KMS-11 (cell line): ENCODE data around the gene GABBR2.

ENCODE experiments used
- H2AFZ ChIP-seq: fragments of 200-600 bp; sonication (generic); 2 replicates; pipeline ENCODE4 v1.6.1; 2016; ENCODE audit warnings: antibody characterized with exemption, mixed run types, low read depth
- H3K27ac ChIP-seq: fragments of 200-600 bp; sonication (generic); 2 replicates; pipeline ENCODE4 v1.6.1; 2016; ENCODE audit warnings: mild to moderate bottlenecking, mixed run types
- H3K27me3 ChIP-seq: fragments of 200-600 bp; sonication (generic); 2 replicates; pipeline ENCODE4 v1.6.1; 2017; ENCODE audit warnings: mild to moderate bottlenecking, low read depth, mixed run types, moderate library complexity; ENCODE audit not compliant: insufficient read depth
- H3K36me3 ChIP-seq: fragments of 200-600 bp; sonication (generic); 2 replicates; pipeline ENCODE4 v1.6.1; 2017; ENCODE audit warnings: mild to moderate bottlenecking, mixed run types; ENCODE audit not compliant: insufficient read depth
- H3K4me1 ChIP-seq: fragments of 200-600 bp; sonication (generic); 2 replicates; pipeline ENCODE4 v1.6.1; 2016; ENCODE audit warnings: mild to moderate bottlenecking, low read depth, mixed run types; ENCODE audit not compliant: poor library complexity, severe bottlenecking
- H3K4me2 ChIP-seq: fragments of 200-600 bp; sonication (generic); 2 replicates; pipeline ENCODE4 v1.7.0; 2016; ENCODE audit warnings: mild to moderate bottlenecking, mixed run types
- H3K4me3 ChIP-seq: fragments of 200-600 bp; sonication (generic); IDR thresholded peaks from 2 replicates; pipeline ENCODE4 v1.6.1; 2017; ENCODE audit warnings: low read depth, low read length, mixed read lengths; ENCODE audit not compliant: insufficient read depth
- H3K79me2 ChIP-seq: fragments of 200-600 bp; sonication (generic); 2 replicates; pipeline ENCODE4 v1.6.1; 2016; ENCODE audit warnings: low read depth, mixed run types; ENCODE audit not compliant: insufficient read depth
- H3K9ac ChIP-seq: fragments of 200-600 bp; sonication (generic); 2 replicates; pipeline ENCODE4 v1.6.1; 2016; ENCODE audit warnings: mild to moderate bottlenecking, mixed run types
- H4K20me1 ChIP-seq: fragments of 200-600 bp; sonication (generic); 2 replicates; pipeline ENCODE4 v1.6.1; 2016; ENCODE audit warnings: mild to moderate bottlenecking, mixed run types; ENCODE audit not compliant: insufficient read depth
- TF ChIP-seq, protein P1 (sequence below): fragments of 200-600 bp; sonication (generic); conservative IDR thresholded peaks from 2 replicates; pipeline ENCODE4 v1.6.1; 2017; ENCODE audit warnings: low read depth, mild to moderate bottlenecking, antibody characterized with exemption, low read length, moderate library complexity, mixed read lengths

Gene GABBR2

DNA sequence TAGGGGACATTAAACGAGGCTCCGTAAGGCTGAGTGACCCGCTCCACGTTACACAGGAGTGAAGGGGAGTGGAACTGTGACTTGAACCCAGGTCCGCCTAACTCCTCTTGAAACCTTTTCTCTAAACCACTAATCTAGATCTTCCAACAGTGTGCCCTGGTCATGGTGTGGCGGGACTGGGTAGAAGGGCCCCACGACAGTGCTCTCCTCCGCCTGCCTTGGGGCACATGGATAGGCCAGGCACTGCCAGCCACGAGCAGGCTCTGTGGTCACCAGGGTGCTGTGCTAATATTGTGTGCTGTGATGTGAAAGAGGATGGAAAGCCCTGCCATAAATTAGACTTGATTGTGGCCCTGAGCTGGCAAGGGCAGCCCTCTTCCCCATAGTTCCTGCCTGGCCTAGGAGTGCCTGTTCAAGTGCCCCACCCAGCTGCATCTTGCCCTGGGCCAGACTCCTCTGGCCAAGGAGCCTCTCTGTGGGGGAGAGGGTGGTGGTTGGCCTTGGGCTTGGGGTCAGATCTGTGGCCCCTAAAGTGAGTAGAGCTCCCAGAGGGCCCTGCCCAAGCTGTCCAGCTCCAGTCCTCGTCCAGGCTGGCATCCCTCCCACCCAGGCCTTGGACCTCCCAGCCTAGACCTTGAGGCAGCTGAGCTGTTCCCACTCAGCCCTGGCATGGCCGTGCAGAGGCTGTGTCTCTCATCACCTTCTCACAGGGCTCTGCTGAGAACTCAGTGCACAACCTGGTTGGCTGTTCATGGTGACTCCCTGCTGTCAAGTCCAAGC, 385.5 kb downstream of the GABBR2 start:
- H2AFZ ChIP-seq, result no peak overlapping the region

DNA sequence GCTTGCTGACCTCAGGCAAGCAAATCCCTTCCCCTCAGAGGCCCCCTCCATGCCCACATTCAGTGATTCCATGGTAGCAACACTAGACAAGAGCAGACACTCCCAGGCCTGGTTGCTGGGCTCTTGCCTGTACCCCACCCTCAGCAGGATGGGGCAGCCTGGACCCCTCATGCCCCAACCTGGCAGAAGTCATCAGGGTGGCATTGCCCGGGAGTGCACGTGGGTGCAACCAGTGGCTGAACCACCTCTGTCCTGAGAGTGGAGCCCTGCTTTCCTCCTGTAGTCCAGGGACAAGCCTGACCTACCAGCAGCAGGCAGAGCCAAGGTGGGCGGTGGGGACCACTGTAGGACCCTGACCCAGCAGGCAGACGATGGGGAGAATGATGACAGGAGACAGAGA, 387.5 kb downstream of the GABBR2 start:
- Histone ChIP-seq H3K36me3 (no peaks in the 10 kb centered on the region), H2AFZ (no peak overlapping the region), H3K9ac (no peak overlapping the region), H4K20me1 (no peaks in the 10 kb centered on the region), H3K79me2 (no peaks in the 10 kb centered on the region), H3K4me2 (no peak overlapping the region), H3K27ac (no peak overlapping the region), H3K4me1 (no peaks in the 10 kb centered on the region), H3K27me3 (no peaks in the 10 kb centered on the region), H3K4me3 (no peak overlapping the region)
- TF ChIP-seq, protein P1, sequence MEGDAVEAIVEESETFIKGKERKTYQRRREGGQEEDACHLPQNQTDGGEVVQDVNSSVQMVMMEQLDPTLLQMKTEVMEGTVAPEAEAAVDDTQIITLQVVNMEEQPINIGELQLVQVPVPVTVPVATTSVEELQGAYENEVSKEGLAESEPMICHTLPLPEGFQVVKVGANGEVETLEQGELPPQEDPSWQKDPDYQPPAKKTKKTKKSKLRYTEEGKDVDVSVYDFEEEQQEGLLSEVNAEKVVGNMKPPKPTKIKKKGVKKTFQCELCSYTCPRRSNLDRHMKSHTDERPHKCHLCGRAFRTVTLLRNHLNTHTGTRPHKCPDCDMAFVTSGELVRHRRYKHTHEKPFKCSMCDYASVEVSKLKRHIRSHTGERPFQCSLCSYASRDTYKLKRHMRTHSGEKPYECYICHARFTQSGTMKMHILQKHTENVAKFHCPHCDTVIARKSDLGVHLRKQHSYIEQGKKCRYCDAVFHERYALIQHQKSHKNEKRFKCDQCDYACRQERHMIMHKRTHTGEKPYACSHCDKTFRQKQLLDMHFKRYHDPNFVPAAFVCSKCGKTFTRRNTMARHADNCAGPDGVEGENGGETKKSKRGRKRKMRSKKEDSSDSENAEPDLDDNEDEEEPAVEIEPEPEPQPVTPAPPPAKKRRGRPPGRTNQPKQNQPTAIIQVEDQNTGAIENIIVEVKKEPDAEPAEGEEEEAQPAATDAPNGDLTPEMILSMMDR, result no peak

More for the DNA sequence above, 385.5 kb downstream of the GABBR2 start:
- H3K27me3 ChIP-seq, result no peaks in the 10 kb centered on the region
- H3K4me3 ChIP-seq, result no peak overlapping the region
- H3K79me2 ChIP-seq, result no peaks in the 10 kb centered on the region
- H3K27ac ChIP-seq, result no peak overlapping the region
- H4K20me1 ChIP-seq, result no peaks in the 10 kb centered on the region
- no peak overlapping the region for H3K4me2 ChIP-seq
- H3K4me1 ChIP-seq, result no peaks in the 10 kb centered on the region
- TF ChIP-seq, protein P1, result no peak
- no peaks in the 10 kb centered on the region for H3K36me3 ChIP-seq
- no peak overlapping the region for H3K9ac ChIP-seq

DNA sequence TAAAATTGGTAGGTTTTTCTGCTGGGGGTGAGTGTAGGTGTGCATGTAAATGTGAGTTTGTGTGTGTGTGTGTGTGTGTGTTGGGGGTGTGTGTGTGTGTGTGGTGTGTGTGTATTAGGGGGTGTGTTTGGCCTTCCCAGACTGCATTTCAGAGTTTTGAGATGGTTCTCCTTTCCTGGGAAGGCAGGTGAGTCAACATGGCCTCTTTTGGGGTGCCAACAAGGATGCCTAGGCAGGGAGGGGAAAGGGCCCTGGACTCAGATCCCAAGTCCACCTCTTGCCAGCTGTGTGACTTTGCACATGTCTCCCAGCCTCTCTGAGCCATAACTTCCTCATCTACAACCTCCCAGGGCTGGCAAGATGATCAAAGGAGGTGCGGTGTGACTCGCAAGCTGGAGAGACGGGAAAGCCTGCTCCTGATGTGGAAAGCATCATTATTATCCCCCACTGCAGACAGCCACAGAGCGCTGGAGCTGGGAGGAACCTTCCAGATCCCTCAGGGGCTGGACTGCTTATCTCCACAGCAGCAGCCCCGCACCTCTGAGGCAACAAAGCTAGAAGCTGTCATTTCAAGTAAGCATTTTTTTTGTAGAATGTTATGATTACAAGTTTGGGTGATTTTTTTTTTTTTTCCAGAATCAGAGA, 389.8 kb downstream of the GABBR2 start:
- H3K9ac ChIP-seq, result no peak overlapping the region
- H3K27me3 ChIP-seq, result no peaks in the 10 kb centered on the region
- H4K20me1 ChIP-seq, result no peaks in the 10 kb centered on the region
- H3K4me3 ChIP-seq, result no peak overlapping the region
- no peaks in the 10 kb centered on the region for H3K79me2 ChIP-seq
- no peaks in the 10 kb centered on the region for H3K36me3 ChIP-seq
- TF ChIP-seq, protein P1, result no peak
- no peak overlapping the region for H2AFZ ChIP-seq
- no peaks in the 10 kb centered on the region for H3K4me1 ChIP-seq
- H3K27ac ChIP-seq, result no peak overlapping the region
- no peak overlapping the region for H3K4me2 ChIP-seq

DNA sequence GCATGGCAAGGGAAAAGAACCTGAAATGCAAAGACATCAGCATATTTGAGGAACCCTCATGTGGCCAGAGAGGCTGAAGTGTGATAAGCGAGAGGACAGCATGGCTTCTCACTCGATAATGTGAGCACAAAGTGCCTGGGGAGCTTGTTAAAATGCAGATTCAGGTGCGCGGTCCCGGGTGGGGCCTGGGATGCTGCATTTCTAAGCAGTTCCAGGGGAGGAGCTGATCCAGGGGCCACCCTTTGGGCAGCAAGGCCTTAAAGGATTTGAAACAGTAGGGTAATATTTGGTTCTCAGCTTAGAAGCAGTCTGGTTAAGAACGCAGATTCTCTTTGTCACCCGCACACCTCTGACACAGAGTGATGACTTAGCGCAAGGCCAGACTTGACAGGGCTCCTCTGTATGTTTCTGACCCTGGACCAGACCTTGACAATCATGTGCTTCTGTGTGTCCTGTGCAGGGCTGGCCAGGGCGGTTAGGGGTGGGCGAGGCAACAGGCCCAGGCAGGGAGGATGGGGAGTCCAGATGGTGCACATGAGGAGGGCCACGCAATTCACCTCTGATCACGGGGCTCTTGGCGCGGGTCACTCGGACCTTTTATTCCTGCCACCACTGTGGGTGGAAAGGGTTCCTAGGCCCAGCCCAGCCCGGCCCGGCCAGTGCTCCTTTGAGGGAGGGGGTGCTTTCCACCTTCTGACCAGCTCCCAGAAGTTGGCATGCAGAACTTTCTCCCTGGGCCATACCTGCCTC, 390.5 kb downstream of the GABBR2 start:
- TF ChIP-seq, protein P1, result no peak
- Histone ChIP-seq H3K4me2 (no peak overlapping the region), H3K9ac (no peak overlapping the region), H4K20me1 (no peaks in the 10 kb centered on the region), H3K4me1 (no peaks in the 10 kb centered on the region), H3K27ac (no peak overlapping the region), H3K27me3 (no peaks in the 10 kb centered on the region), H3K4me3 (no peak overlapping the region), H3K79me2 (no peaks in the 10 kb centered on the region), H3K36me3 (no peaks in the 10 kb centered on the region), H2AFZ (no peak overlapping the region)
